Pancreas (tissue), 10 donors: ENCODE measurements around the gene PRR23A. TPM values are rescaled to one million over a fixed set of nuclear protein-coding genes. Genes with fewer than 3 reads are reported as not detected.

ENCODE experiments used
- ATAC-seq, 4 donors: fragments of 200-7000 bp; cut with Tn5 transposase; one replicate each; pipeline versions ENCODE4 v1.8.0 to v1.9.1; 2020; ENCODE audit warnings: mild to moderate bottlenecking in 4 of 4, moderate library complexity in 4 of 4
- DNase-seq, 6 donors: peaks; one replicate each; pipeline ENCODE4 v3.0.0-alpha.2; 2020
- FAIRE-seq: peaks from 2 replicates; lab custom pipeline; 2012; peaks lifted over from hg19 to GRCh38; lab: Jason Lieb, UNC
- H3K27ac ChIP-seq, 4 donors: fragments of 200-600 bp; sonication (generic); 1 replicate in 3 of 4; 2 replicates in 1 of 4; pipeline versions ENCODE4 v1.5.0 to v1.8.0; 2020
- H3K27me3 ChIP-seq, 4 donors: fragments of 200-600 bp; one replicate each; pipeline ENCODE4 v1.8.0; 2021
- H3K36me3 ChIP-seq, 3 donors: fragments of 200-600 bp; sonication (generic) in 1 of 3; one replicate each; pipeline versions ENCODE4 v1.5.0 to v1.8.0; 2020 to 2021
- H3K4me1 ChIP-seq, 3 donors: fragments of 200-600 bp; one replicate each; pipeline ENCODE4 v1.8.0; 2021
- H3K4me3 ChIP-seq, 4 donors: fragments of 200-600 bp; sonication (generic) in 2 of 4; one replicate each; pipeline versions ENCODE4 v1.5.0 to v1.8.0; 2020 to 2021
- H3K9me3 ChIP-seq, 4 donors: fragments of 200-600 bp; one replicate each; pipeline ENCODE4 v1.8.0; 2021
- CTCF ChIP-seq, 4 donors: fragments of 200-600 bp; sonication (generic) in 3 of 4; IDR thresholded peaks; one replicate each; pipeline versions ENCODE4 v1.5.0 to v1.8.0; 2021; ENCODE audit warnings: antibody characterized with exemption in 4 of 4
- WGBS, 2 donors: extraction: QIAGEN DNeasy Blood & Tissue Kit; methylation state at CpG; one replicate each; pipeline ENCODE4 v1.1.7; 2013; 5-methylcytosine and 5-hydroxymethylcytosine counted together
- intact Hi-C, 3 donors: fragments of 100-400 bp; cut with DNase I; formaldehyde crosslinking; loops; one replicate each; pipeline versions ENCODE4 v1.11.1 to v1.14.2; 2022
- polyA plus RNA-seq, 2 donors: library from polyadenylated mRNA; stranded (reverse); fragments of 200-250 nt; gene quantifications; one replicate each; pipeline ENCODE4 v1.2.3, GENCODE V29; 2013
- total RNA-seq, 6 donors: library from RNA; stranded (reverse); fragmentation: NEBNext Ultra II Directional in 4 of 6; extraction: Animal tissue kit (Norgen Biotek cat#: 25700) in 4 of 6; gene quantifications; one replicate each; pipeline versions ENCODE4 v1.2.1 to v1.2.4, GENCODE V29; 2021 to 2023
- donor health status: healthy with polysubstance abuse.
- donor health status: DM: no; HTN: no; CAD: no; lungs with moderate emphysema.
- donor health status: DM: no; HTN: no; CAD: no.
- donor health status: control.
- donor health status: control.
- donor health status: Bipolar disorder and iron deficiency.
- donor health status: DM: yes; HTN: yes; CAD: no.
- donor health status: DM: no; HTN: no; CAD: no.
- donor health status: DM: no; HTN: no; CAD: no.
- donor health status: DM: yes; HTN: yes; CAD: no.

Gene PRR23A
- total and polyA plus RNA-seq, 8 donors, result not detected

GRCh38 chr3:138974462-138974861 is 31.6 kb downstream of the PRR23A start:
- 72 to 76% methylated on average over 5 of the region's 5 CpGs for WGBS, 2 donors
- Histone ChIP-seq H3K36me3 (no peaks in the 10 kb centered on the region), H3K9me3 (no peaks in the 10 kb centered on the region), H3K4me3 (no peak overlapping the region), H3K4me1 (no peaks in the 10 kb centered on the region), H3K27ac (no peak overlapping the region), H3K27me3 (no peaks in the 10 kb centered on the region)
- no peak for TF ChIP-seq CTCF (IDR thresholded peaks at IDR 0.05)
- no peak for ATAC-seq
- no peak for FAIRE-seq
- intact Hi-C loops, result no loop called here
- no peak for DNase-seq

GRCh38 chr3:138972941-138973340 is 33.1 kb downstream of the PRR23A start:
- Histone ChIP-seq H3K36me3 (no peaks in the 10 kb centered on the region), H3K27me3 (no peaks in the 10 kb centered on the region), H3K4me3 (no peak overlapping the region), H3K4me1 (no peaks in the 10 kb centered on the region), H3K9me3 (no peaks in the 10 kb centered on the region), H3K27ac (no peak overlapping the region)
- FAIRE-seq (no peak), ATAC-seq (no peak), DNase-seq (no peak)
- WGBS, 2 donors, result 85 to 88% methylated on average over 5 of the region's 5 CpGs
- TF ChIP-seq CTCF (IDR thresholded peaks at IDR 0.05), result no peak
- intact Hi-C loops, result no loop called here

DNA sequence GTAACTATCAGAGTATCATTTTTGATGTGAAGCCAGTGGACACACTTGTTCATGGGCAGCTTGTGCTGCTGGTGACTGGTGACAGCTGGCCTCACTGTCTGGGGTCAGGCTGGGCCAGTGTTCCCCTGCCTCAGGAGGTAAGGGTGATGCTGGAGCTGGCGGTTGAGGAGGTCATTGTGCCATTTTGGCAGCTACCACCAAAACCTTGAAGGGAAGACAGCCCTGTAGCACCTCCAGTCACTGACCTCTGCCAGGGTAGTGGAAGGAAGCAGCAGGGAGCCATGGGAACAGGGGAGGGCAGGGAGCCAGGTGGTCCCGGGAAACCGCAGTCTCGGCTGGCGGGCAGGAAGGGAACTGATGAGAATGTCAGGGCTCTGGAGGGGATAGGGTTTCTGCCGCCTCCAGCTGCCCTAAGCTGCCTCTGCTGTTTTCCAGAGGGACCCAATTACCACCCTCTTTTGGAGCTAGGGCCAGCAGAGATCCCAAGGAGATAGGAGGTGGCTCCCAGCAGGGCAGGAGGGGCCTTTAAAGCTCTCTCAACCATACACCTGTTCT is 34.2 kb downstream of the PRR23A start:
- Histone ChIP-seq H3K4me1 (no peaks in the 10 kb centered on the region), H3K4me3 (no peak overlapping the region), H3K9me3 (no peaks in the 10 kb centered on the region), H3K27me3 (no peaks in the 10 kb centered on the region), H3K27ac (no peak overlapping the region), H3K36me3 (no peaks in the 10 kb centered on the region)
- intact Hi-C loops, result no loop called here
- FAIRE-seq, result no peak
- no peak for ATAC-seq
- WGBS, 2 donors, result 74 to 85% methylated on average over 6 of the region's 6 CpGs
- no peak for TF ChIP-seq CTCF (IDR thresholded peaks at IDR 0.05)
- DNase-seq, result no peak

DNA sequence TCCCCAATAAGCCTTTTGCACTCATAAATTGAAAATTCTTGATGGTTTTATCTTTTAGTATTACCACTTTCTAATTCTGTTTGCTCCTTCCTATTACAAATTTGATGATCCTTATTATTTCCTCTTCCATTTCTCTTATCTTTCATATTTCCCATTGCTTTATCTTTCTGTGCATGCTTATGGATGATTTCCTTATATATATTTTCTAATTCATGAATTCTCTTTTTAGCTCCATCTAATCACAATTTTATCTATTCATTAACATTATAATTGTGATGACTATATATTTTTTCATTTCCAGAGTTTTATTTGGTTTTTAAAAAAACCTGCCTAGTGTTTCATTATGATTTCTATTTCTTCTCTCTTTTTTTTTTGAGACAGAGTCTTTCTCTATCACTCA is 41.1 kb downstream of the PRR23A start:
- no peak for DNase-seq
- ATAC-seq, result no peak
- intact Hi-C loops, result no loop called here
- Histone ChIP-seq H3K27ac (no peak overlapping the region), H3K4me1 (no peaks in the 10 kb centered on the region), H3K36me3 (no peaks in the 10 kb centered on the region), H3K9me3 (no peaks in the 10 kb centered on the region), H3K4me3 (no peak overlapping the region), H3K27me3 (peaks cover 0 to 4% (median 0%) of the 10 kb centered on the region in 4 donors)
- FAIRE-seq, result no peak
- TF ChIP-seq CTCF (IDR thresholded peaks at IDR 0.05), result no peak

GRCh38 chr3:138964264-138964663 is 41.8 kb downstream of the PRR23A start:
- H3K36me3 ChIP-seq, result no peaks in the 10 kb centered on the region
- no peaks in the 10 kb centered on the region for H3K9me3 ChIP-seq
- H3K4me3 ChIP-seq, result no peak overlapping the region
- H3K27ac ChIP-seq, result no peak overlapping the region
- FAIRE-seq, result no peak
- WGBS, 2 donors, result 84 to 88% methylated on average over 2 of the region's 2 CpGs
- peaks cover 0 to 4% (median 0%) of the 10 kb centered on the region in 4 donors for H3K27me3 ChIP-seq
- no peak for ATAC-seq
- no peak for DNase-seq
- intact Hi-C loops, result no loop called here
- TF ChIP-seq CTCF (IDR thresholded peaks at IDR 0.05), result no peak
- no peaks in the 10 kb centered on the region for H3K4me1 ChIP-seq
